ENCODE measurements around the gene NRAP. TPM values are rescaled to one million over a fixed set of nuclear protein-coding genes. Genes with fewer than 3 reads are reported as not detected.

The NRAP gene
- total RNA-seq, 1 experiment from 2014 or later, result not detected

DNA sequence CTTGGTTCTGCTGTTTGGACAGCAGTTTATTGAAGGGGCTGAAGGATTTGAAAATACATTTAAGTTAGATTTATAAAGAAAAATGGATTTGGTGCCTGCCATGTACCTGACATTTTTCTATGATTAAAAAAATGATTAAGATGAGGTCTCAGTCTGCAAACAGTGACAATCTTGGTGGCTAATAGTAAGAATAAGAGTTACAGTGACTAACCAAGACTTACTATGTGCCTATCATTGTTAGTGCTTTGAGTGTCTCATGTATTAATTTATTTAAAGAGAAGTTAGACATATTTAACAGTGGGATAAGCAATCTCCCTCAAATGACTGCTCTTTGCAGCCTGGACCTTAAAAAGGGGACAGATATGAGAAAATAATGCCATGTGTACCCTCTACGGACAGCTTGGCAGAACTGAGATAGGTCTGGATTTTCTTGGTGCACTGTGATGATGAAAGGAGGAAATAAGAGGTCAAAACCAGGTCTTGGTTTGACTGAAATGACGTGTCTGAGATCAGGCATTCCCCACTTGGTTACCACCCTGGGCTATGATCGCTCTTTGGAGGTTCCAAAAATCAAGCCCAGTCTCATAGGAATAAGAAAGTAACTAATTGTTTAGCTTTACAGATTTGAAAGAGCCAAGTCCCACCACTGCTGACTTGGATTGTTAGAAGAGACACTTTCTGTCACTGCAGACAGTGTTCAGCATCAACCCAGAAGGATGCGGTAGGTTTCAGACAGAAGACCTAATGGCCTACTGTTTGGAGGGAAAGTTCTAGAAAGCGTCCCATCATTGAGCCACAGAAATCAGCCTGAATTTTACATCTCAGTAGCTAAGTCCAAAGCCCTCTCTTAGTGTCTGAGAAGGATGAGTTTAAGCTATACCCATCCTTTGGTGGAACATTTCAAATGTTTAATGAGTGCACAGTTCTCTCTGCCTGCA is 18.0 kb upstream of the NRAP start:
- H3T11ph ChIP-seq (ENCODE audit: low read length), result no peak overlapping the region
- H3K14ac ChIP-seq (ENCODE audit: insufficient read depth, low read length), result no peak overlapping the region
- H2AK5ac ChIP-seq (ENCODE audit: insufficient read length, low read length), result no peak overlapping the region
- no peak overlapping the region for H3K9ac ChIP-seq (ENCODE audit: extremely low read depth, insufficient read length, low read length)
- no peak overlapping the region for H4K91ac ChIP-seq (ENCODE audit: insufficient read length, low read depth, low read length)
- H3K79me1 ChIP-seq (ENCODE audit: insufficient read depth, low read depth, low read length, poor library complexity, severe bottlenecking), result no peaks in the 10 kb centered on the region
- no peak overlapping the region for H3K4me3 Mint-ChIP-seq
- TF ChIP-seq, protein P1, sequence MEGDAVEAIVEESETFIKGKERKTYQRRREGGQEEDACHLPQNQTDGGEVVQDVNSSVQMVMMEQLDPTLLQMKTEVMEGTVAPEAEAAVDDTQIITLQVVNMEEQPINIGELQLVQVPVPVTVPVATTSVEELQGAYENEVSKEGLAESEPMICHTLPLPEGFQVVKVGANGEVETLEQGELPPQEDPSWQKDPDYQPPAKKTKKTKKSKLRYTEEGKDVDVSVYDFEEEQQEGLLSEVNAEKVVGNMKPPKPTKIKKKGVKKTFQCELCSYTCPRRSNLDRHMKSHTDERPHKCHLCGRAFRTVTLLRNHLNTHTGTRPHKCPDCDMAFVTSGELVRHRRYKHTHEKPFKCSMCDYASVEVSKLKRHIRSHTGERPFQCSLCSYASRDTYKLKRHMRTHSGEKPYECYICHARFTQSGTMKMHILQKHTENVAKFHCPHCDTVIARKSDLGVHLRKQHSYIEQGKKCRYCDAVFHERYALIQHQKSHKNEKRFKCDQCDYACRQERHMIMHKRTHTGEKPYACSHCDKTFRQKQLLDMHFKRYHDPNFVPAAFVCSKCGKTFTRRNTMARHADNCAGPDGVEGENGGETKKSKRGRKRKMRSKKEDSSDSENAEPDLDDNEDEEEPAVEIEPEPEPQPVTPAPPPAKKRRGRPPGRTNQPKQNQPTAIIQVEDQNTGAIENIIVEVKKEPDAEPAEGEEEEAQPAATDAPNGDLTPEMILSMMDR (conservative IDR thresholded peaks at IDR 0.05), result no peak
- H2BK5ac ChIP-seq (ENCODE audit: insufficient read length, low read length), result no peak overlapping the region
- WGBS (ENCODE audit: extremely low coverage, insufficient read length, low lambda C conversion rate), result no CpG with 5 or more reads among the region's 5 CpGs
- H2BK15ac ChIP-seq (ENCODE audit: low read depth, low read length), result no peak overlapping the region
- no peaks in the 10 kb centered on the region for H3K9me3 ChIP-seq (ENCODE audit: control insufficient read depth, low read depth, low read length)
- no peak overlapping the region for H2BK120ac ChIP-seq (ENCODE audit: low read depth, low read length, poor library complexity, severe bottlenecking)
- no peak overlapping the region for H4K5ac ChIP-seq (ENCODE audit: insufficient read length, low read depth, low read length)
- no peaks in the 10 kb centered on the region; the same call in 1 of the 2 replicates for H3K79me2 ChIP-seq (ENCODE audit: insufficient read depth, low read length)
- 0 out of 2 replicates have a peak, but pooled peaks cover 5% of the 10 kb centered on the region for H3K4me1 ChIP-seq (ENCODE audit: insufficient read depth, low read length)
- no peak overlapping the region for H3K27ac Mint-ChIP-seq
- H3K56ac ChIP-seq (ENCODE audit: insufficient read length, low read depth, low read length), result no peak overlapping the region
- no peak overlapping the region for H2BK12ac ChIP-seq (ENCODE audit: insufficient read length, low read depth, low read length)
- no peak overlapping the region for H3K4ac ChIP-seq (ENCODE audit: low read depth, low read length)
- peaks cover 9 to 10% of the 10 kb centered on the region in 2 experiments for H3K4me1 Mint-ChIP-seq
- no peaks in the 10 kb centered on the region for H4K20me1 ChIP-seq (ENCODE audit: control insufficient read depth, insufficient read depth, insufficient read length)
- H3K36me3 Mint-ChIP-seq (ENCODE audit: insufficient read depth in 1 of 3, low read depth in 3 of 3), result peaks cover 0 to 14% (median 5%) of the 10 kb centered on the region in 3 experiments; a peak in 2 of 7 replicates
- no peak overlapping the region for H3K18ac ChIP-seq (ENCODE audit: insufficient read length, low read depth, low read length)
- no peak overlapping the region for H4K8ac ChIP-seq (replicated peaks; ENCODE audit: insufficient read length, low read depth, low read length)
- H3K9me3 Mint-ChIP-seq, result peaks cover 0 to 11% of the 10 kb centered on the region in 2 experiments; a peak in 3 of 5 replicates
- H3K23me2 ChIP-seq (ENCODE audit: insufficient read length, low read depth, low read length, poor library complexity, severe bottlenecking), result peaks cover 8% of the 10 kb centered on the region
- H3K27me3 Mint-ChIP-seq (ENCODE audit: low read depth), result peaks cover 23% of the 10 kb centered on the region
- no peaks in the 10 kb centered on the region; the same call in 1 of the 2 replicates for H3K27me3 ChIP-seq (ENCODE audit: insufficient read depth, low read length)
- no peak overlapping the region for H2AFZ ChIP-seq (ENCODE audit: low read length)
- H3K4me2 ChIP-seq (ENCODE audit: insufficient read depth, insufficient read length, low read length), result no peak overlapping the region
- no peak overlapping the region for H3K27ac ChIP-seq (ENCODE audit: insufficient read length, low read depth, low read length)
- no peak for DNase-seq
- no peak overlapping the region for H3K23ac ChIP-seq (ENCODE audit: insufficient read length, low read depth, low read length)
- no peak overlapping the region for H2BK20ac ChIP-seq (ENCODE audit: low read depth, low read length, poor library complexity, severe bottlenecking)

All from H9 (cell line).